ENCODE data around the gene NUP133. TPM values are rescaled to one million over a fixed set of nuclear protein-coding genes. Genes with fewer than 3 reads are reported as not detected.

The NUP133 gene
- total RNA-seq, 1 experiment from 2014 or later = 50.9 TPM

- H3K4me3 Mint-ChIP-seq (ENCODE audit: low read depth, unreplicated experiment) = no peak overlapping the region
- TF ChIP-seq CTCF (IDR thresholded peaks at IDR 0.05; ENCODE audit: unreplicated experiment) = no peak
- DNase-seq = no peak
- BruUV-seq (replicated peaks) = no TSS peak
- peaks cover 20% of the 10 kb centered on the region for H3K36me3 Mint-ChIP-seq (ENCODE audit: insufficient read depth, unreplicated experiment)
- no peaks in the 10 kb centered on the region for H3K4me1 Mint-ChIP-seq (ENCODE audit: low read depth, unreplicated experiment)
- CTCF ChIA-PET = no interaction called here
- H3K27me3 Mint-ChIP-seq (ENCODE audit: unreplicated experiment) = no peaks in the 10 kb centered on the region
- intact Hi-C loops (cut with micrococcal nuclease; ENCODE audit: unreplicated experiment) = no loop called here
- no peaks in the 10 kb centered on the region for H3K9me3 Mint-ChIP-seq (ENCODE audit: low read depth, unreplicated experiment)
- H3K27ac Mint-ChIP-seq (ENCODE audit: unreplicated experiment) = no peak overlapping the region
Measured at GRCh38 chr1:229539863-229540506, 31.8 kb upstream of the NUP133 start.

GRCh38 chr1:229538945-229539344, 30.8 kb upstream of the NUP133 start:
- intact Hi-C loops (cut with micrococcal nuclease; ENCODE audit: unreplicated experiment) = no loop called here
- no peaks in the 10 kb centered on the region for H3K9me3 Mint-ChIP-seq (ENCODE audit: low read depth, unreplicated experiment)
- CTCF ChIA-PET = interaction anchor here (0.5 to 0.6 kb wide), 2 partner anchors 731 to 856 kb away, joined by 3 to 5 read pairs; no protein-coding TSS in a partner anchor
- H3K36me3 Mint-ChIP-seq (ENCODE audit: insufficient read depth, unreplicated experiment) = peaks cover 20% of the 10 kb centered on the region
- H3K27me3 Mint-ChIP-seq (ENCODE audit: unreplicated experiment) = no peaks in the 10 kb centered on the region
- TF ChIP-seq CTCF (IDR thresholded peaks at IDR 0.05; ENCODE audit: unreplicated experiment) = no peak
- H3K27ac Mint-ChIP-seq (ENCODE audit: unreplicated experiment) = no peak overlapping the region
- DNase-seq = no peak
- no TSS peak for BruUV-seq (replicated peaks)
- H3K4me3 Mint-ChIP-seq (ENCODE audit: low read depth, unreplicated experiment) = no peak overlapping the region
- no peaks in the 10 kb centered on the region for H3K4me1 Mint-ChIP-seq (ENCODE audit: low read depth, unreplicated experiment)

DNA sequence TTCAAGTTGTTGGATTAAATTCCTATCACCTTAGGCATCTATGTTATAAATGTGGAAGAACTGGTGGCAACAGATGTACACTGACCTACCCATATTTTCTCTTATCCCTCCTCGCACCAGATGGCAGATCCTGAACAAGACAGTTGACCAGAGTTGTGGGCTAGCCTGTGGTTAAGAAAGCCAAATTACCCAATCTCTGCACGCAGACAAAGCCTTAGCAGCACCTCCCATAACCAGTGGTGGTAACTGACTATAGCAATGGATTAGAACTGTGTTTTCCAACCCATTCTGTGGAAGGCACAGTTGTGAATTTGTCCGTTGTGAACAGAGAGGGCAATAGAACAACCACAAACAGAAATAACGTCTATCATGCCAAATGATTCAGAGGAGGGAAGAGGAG, 29.8 kb upstream of the NUP133 start:
- Mint-ChIP-seq H3K27me3 (ENCODE audit: unreplicated experiment) (no peaks in the 10 kb centered on the region), H3K4me3 (ENCODE audit: low read depth, unreplicated experiment) (no peak overlapping the region), H3K9me3 (ENCODE audit: low read depth, unreplicated experiment) (no peaks in the 10 kb centered on the region), H3K4me1 (ENCODE audit: low read depth, unreplicated experiment) (no peaks in the 10 kb centered on the region), H3K27ac (ENCODE audit: unreplicated experiment) (no peak overlapping the region), H3K36me3 (ENCODE audit: insufficient read depth, unreplicated experiment) (peaks cover 20% of the 10 kb centered on the region)
- TF ChIP-seq CTCF (IDR thresholded peaks at IDR 0.05; ENCODE audit: unreplicated experiment) = no peak
- intact Hi-C loops (cut with micrococcal nuclease; ENCODE audit: unreplicated experiment) = no loop called here
- DNase-seq = no peak
- CTCF ChIA-PET = no interaction called here
- no TSS peak for BruUV-seq (replicated peaks)

DNA sequence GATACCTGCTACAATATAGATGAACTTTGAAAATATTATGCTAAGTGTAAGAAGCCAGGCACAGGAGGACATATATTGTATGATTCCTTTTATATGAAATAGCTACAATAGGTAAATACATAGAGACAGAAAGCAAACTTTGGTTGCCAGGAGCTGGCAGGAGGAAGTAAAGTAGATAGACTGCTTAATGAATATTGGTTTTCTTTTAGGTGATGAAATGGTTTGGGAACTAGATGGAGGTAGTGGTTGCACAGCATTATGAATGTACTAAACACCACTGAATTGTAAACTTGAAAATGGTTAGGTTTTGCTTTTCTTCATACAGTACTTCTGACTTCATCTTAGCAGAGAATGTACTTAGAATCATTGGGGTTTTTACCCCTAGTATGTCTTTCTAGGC, 28.8 kb upstream of the NUP133 start:
- intact Hi-C loops (cut with micrococcal nuclease; ENCODE audit: unreplicated experiment) = no loop called here
- CTCF ChIA-PET = interaction anchor here (0.7 kb wide), 2 partner anchors 13 to 1235 kb away, joined by 3 read pairs; no protein-coding TSS in a partner anchor
- BruUV-seq (replicated peaks) = no TSS peak
- H3K27me3 Mint-ChIP-seq (ENCODE audit: unreplicated experiment) = no peaks in the 10 kb centered on the region
- DNase-seq = no peak
- no peak for TF ChIP-seq CTCF (IDR thresholded peaks at IDR 0.05; ENCODE audit: unreplicated experiment)
- no peak overlapping the region for H3K4me3 Mint-ChIP-seq (ENCODE audit: low read depth, unreplicated experiment)
- H3K36me3 Mint-ChIP-seq (ENCODE audit: insufficient read depth, unreplicated experiment) = peaks cover 17% of the 10 kb centered on the region
- H3K9me3 Mint-ChIP-seq (ENCODE audit: low read depth, unreplicated experiment) = no peaks in the 10 kb centered on the region
- no peaks in the 10 kb centered on the region for H3K4me1 Mint-ChIP-seq (ENCODE audit: low read depth, unreplicated experiment)
- H3K27ac Mint-ChIP-seq (ENCODE audit: unreplicated experiment) = no peak overlapping the region
